Epithelial cell of esophagus (primary cell): ENCODE data around the gene MIF4GD.
A peak's percentile ranks its signal among the peaks of the same experiment; 100 is the strongest.
"Not testable (repeated sequence)": the region's sequence is repeated elsewhere in the genome, so short reads cannot be mapped to it uniquely, and the experiment has no call there.

Experiments
- DNase-seq: peaks from one replicate; pipeline ENCODE4 v3.0.0; 2010; ENCODE audit warnings: low read depth
- H3K4me3 ChIP-seq: 2 replicates; pipeline ENCODE4 v1.5.1; 2011; ENCODE audit warnings: mild to moderate bottlenecking, low read length, control low read depth
- CTCF ChIP-seq: IDR thresholded peaks from 2 replicates; pipeline ENCODE4 v1.5.1; 2011; ENCODE audit warnings: low read depth, mild to moderate bottlenecking, low read length, control low read depth, inconsistent platforms; ENCODE audit not compliant: insufficient read depth; ENCODE audit errors: missing control alignments

The MIF4GD gene

GRCh38 chr17:75287221-75287620, 16.2 kb upstream of the MIF4GD start:
- TF ChIP-seq CTCF, result no peak
- no peak for DNase-seq
- no peak overlapping the region for H3K4me3 ChIP-seq

- TF ChIP-seq CTCF, result no peak
- H3K4me3 ChIP-seq, result no peak overlapping the region
- no peak for DNase-seq
Measured at GRCh38 chr17:75285123-75285522, 14.1 kb upstream of the MIF4GD start.

GRCh38 chr17:75280189-75280588, 9.2 kb upstream of the MIF4GD start:
- H3K4me3 ChIP-seq, DNase-seq: not testable (repeated sequence)

GRCh38 chr17:75277664-75278071, 6.6 kb upstream of the MIF4GD start:
- no peak overlapping the region for H3K4me3 ChIP-seq
- no peak for TF ChIP-seq CTCF
- peak; percentile 25 for DNase-seq

- peak; percentile 76 for DNase-seq
- no peak for TF ChIP-seq CTCF
- no peak overlapping the region for H3K4me3 ChIP-seq
Measured at GRCh38 chr17:75273977-75274708, 3.1 kb upstream of the MIF4GD start.

GRCh38 chr17:75272848-75273184, 1.8 kb upstream of the MIF4GD start:
- no peak for DNase-seq
- no peak overlapping the region for H3K4me3 ChIP-seq

More at GRCh38 chr17:75272848-75273184, 1.8 kb upstream of the MIF4GD start:
- TF ChIP-seq CTCF, result no peak
